ENCODE measurements around the gene RANBP17.
"Not testable (repeated sequence)": the region's sequence is repeated elsewhere in the genome, so short reads cannot be mapped to it uniquely, and the experiment has no call there.

The RANBP17 gene

GRCh38 chr5:171250738-171251137 lies 388.9 kb downstream of the RANBP17 start:
- no peak for DNase-seq (ENCODE audit: low read depth)

- DNase-seq (ENCODE audit: low read depth) = no peak
Observed at GRCh38 chr5:171251519-171251918, 389.7 kb downstream of the RANBP17 start.

- no peak for DNase-seq (ENCODE audit: low read depth)
Observed at GRCh38 chr5:171252674-171253073, 390.9 kb downstream of the RANBP17 start.

- no peak for DNase-seq (ENCODE audit: low read depth)
Observed at GRCh38 chr5:171258737-171259415, 397.1 kb downstream of the RANBP17 start.

GRCh38 chr5:171261361-171261760 lies 399.5 kb downstream of the RANBP17 start:
- DNase-seq (ENCODE audit: low read depth) = no peak

GRCh38 chr5:171261904-171262303 lies 400.1 kb downstream of the RANBP17 start:
- DNase-seq (ENCODE audit: low read depth) = no peak

GRCh38 chr5:171263181-171263580 lies 401.4 kb downstream of the RANBP17 start:
- no peak for DNase-seq (ENCODE audit: low read depth)

- no peak for DNase-seq (ENCODE audit: low read depth)
Observed at GRCh38 chr5:171264843-171265242, 403.0 kb downstream of the RANBP17 start.

GRCh38 chr5:171268700-171269620 lies 407.1 kb downstream of the RANBP17 start:
- no peak for DNase-seq (ENCODE audit: low read depth)

- DNase-seq (ENCODE audit: low read depth) = no peak
Observed at GRCh38 chr5:171269717-171270116, 407.9 kb downstream of the RANBP17 start.

- no peak for DNase-seq (ENCODE audit: low read depth)
Observed at GRCh38 chr5:171270136-171270535, 408.3 kb downstream of the RANBP17 start.

GRCh38 chr5:171271798-171272197 lies 410.0 kb downstream of the RANBP17 start:
- DNase-seq (ENCODE audit: low read depth) = no peak

- DNase-seq (ENCODE audit: low read depth) = no peak
Observed at GRCh38 chr5:171272996-171273970, 411.5 kb downstream of the RANBP17 start.

GRCh38 chr5:171275841-171276544 lies 414.2 kb downstream of the RANBP17 start:
- DNase-seq (ENCODE audit: low read depth) = no peak

- no peak for DNase-seq (ENCODE audit: low read depth)
Observed at GRCh38 chr5:171283753-171284152, 421.9 kb downstream of the RANBP17 start.

GRCh38 chr5:171285465-171285864 lies 423.6 kb downstream of the RANBP17 start:
- DNase-seq (ENCODE audit: low read depth) = no peak

- DNase-seq (ENCODE audit: low read depth) = no peak
Observed at GRCh38 chr5:171288066-171288465, 426.2 kb downstream of the RANBP17 start.

GRCh38 chr5:171291371-171291770 lies 429.6 kb downstream of the RANBP17 start:
- no peak for DNase-seq (ENCODE audit: low read depth)

GRCh38 chr5:171295299-171295698 lies 433.5 kb downstream of the RANBP17 start:
- DNase-seq (ENCODE audit: low read depth) = no peak

GRCh38 chr5:171295801-171296200 lies 434.0 kb downstream of the RANBP17 start:
- no peak for DNase-seq (ENCODE audit: low read depth)

GRCh38 chr5:171297941-171298340 lies 436.1 kb downstream of the RANBP17 start:
- DNase-seq (ENCODE audit: low read depth) = not testable (repeated sequence)
